ENCODE data around the gene MPND. TPM values are rescaled to one million over a fixed set of nuclear protein-coding genes. Genes with fewer than 3 reads are reported as not detected.

The MPND gene
- total RNA-seq, 1 experiment from 2014 or later, result 36.5 TPM

DNA sequence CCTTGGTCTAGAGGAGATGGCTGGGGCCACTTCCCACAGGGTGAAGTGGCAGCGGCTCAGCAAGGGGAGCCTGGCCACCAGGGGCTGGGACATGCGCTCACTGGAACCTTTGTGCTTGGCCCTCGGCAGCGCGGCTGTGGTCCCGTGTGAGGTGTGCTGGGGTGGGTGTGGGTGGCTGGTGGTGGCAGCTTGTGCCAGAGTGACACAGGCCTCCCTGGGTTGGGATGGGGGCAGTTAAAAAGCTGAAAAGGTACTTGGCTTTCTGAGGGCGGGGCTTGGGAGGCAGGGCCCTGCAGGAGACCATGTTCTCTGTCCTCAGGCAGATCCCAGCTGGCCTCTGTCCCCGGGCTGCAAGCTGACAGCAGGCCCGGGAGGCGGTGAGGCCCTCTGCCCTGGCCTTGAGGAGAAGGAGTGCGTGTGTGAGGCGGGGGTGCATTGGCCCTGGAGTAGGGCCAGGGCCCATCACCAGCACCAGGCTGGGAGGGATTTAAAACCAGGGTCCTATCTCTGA lies 17.3 kb downstream of the MPND start:
- in situ Hi-C loops (cut with HindIII; ENCODE audit: low pct_unique_long_range_greater_than_20kb, low sequenced_read_pairs), result no loop called here
- no peak for DNase-seq (ENCODE audit: low read depth)

DNA sequence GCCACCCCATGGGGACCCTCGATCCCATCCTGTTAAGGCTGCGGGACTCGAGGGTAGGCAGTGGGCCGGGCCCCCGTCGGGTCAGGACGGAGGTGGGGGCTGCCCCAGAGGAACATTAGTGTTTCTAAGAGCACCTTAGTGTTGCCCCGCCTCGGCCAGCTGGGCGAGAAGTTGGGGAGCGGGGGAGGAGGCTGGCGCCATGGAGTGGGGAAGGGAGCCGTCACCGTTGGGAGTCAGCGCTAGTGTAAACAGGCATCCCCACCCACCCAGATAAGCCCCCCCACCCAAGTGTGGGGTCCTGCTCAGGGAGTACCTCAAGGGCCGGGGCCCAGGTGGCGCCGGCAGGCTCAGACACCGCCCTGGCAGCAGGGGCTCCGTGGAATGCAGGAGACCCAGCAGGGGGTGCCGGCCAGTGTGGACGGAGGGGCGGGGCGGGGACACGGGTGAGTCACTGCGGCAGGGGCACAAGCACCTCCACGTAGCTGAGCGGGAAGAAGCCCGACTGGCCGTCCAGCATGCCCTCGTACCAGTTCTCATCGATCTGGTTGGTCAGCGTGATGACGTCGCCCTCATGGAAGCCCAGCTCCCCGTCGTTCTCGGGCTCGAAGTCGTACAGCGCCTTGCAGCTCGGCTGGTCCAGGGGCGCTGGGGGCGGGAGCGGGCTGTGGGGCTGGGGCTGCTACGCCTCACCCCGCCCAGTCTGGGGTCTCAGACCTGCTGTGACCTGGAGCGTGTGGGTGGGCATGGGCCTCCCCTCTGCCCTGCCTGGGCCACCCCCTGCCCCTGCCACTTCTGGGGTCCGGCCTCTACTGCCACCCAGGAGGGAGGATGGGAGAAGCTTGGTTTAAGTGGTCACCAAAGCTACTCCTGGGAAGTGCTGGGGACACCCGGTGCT lies 18.0 kb downstream of the MPND start:
- in situ Hi-C loops (cut with HindIII; ENCODE audit: low pct_unique_long_range_greater_than_20kb, low sequenced_read_pairs), result no loop called here
- no peak for DNase-seq (ENCODE audit: low read depth)

DNA sequence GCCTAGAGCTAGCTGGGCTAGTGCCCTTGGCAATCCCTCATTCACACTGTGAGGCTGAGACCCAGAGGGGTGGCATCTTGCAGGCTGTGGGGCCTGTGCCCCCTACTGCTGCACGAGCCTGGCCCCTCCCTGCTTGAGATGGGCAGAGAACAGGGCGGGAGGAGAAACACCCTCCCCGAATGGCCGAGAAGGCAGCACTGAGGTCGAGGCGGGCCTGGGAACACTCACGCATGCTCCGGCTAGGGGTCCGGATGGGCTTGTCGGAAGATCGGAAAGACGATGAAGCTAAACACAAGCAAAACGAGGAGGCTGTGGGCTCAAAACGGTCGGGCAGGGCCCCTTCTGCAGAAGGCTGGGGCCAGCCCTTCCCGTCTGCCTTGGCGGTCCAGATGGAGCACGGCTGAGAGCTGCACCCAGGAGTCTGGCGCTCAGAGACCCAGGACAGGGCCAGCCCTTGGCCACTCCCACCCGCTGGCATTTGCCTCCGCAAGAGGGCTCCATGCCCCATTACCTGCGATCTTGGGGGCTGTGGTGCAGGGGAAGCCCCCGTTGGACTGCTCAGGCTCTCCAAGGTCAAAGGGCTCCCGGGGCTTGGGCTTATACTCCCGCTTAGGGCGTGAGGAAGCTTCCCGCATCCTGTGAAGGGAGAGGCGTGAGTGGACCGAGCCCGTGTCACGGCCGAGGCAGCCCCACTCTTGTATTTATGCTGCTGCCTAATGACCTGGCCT lies 18.9 kb downstream of the MPND start:
- DNase-seq (ENCODE audit: low read depth), result no peak
- in situ Hi-C loops (cut with HindIII; ENCODE audit: low pct_unique_long_range_greater_than_20kb, low sequenced_read_pairs), result no loop called here

DNA sequence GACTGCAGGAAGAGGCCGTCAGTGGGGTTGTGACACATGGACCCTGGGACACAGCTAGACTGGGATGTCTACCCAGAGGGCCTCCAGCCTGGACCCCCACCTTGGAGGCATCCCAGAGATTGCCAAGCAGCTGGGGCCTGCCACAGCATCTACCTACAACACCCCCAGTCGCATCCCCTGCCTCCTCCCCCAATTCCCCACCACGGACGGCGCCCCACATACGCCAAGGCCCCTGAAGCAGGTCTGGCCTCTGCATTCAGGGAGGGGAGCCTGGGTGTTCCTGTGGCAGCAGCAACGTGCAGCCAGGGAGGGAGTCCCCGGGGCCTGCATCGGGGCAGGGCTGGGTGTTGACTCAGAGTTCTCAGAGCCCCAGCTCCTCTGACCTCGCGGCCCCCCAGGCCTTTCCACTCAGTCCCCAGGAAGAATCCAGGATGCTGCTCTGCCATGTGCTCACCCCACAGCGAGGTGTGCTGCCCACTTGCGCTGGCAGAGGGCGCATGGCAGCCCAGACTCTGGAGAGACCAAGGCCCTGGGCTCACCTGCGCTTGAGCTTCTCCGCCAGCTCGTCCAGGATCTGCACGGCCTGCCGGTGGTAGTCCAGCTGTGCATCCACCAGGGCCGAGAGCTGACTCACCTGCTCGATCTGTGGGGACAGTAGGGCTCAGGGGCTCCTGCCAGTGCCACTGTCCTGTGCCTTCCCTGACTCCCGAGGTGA lies 19.6 kb downstream of the MPND start:
- in situ Hi-C loops (cut with HindIII; ENCODE audit: low pct_unique_long_range_greater_than_20kb, low sequenced_read_pairs), result no loop called here
- no peak for DNase-seq (ENCODE audit: low read depth)

DNA sequence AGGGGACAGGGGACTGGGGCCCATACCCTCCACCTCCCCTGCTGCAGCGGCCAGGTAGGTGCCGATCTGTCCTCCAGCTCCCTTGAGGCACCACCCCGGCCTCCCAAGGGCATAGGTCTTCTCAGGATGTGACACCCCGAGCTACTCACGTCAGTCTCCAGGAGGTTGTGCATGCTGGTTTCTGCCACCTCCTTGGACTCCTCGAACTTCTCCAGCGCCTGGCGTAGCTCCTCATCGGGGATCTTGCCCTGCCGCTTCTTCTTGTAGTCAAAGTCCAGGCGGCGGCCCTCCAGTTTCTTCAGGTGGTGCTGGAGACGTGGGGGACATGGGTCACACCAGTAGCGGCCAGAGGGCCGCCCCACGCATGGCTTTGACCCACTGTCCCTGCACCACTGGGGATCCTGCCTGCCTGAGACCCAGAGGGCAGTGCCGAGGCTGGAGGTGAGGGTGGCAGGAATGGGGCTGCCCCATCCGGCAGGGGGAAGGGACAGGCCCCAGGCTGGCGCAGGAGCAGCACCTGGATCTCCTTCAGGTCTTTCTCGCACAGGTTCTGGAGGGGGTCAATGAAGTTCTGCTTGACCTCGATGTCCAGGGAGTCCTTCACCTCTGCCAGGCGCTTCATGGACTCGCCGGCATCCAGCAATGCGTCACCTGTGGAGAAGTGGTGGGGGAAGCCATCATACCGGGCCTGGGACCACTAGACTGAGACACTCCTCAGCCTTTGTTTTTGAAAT lies 20.4 kb downstream of the MPND start:
- in situ Hi-C loops (cut with HindIII; ENCODE audit: low pct_unique_long_range_greater_than_20kb, low sequenced_read_pairs), result no loop called here
- DNase-seq (ENCODE audit: low read depth), result no peak

DNA sequence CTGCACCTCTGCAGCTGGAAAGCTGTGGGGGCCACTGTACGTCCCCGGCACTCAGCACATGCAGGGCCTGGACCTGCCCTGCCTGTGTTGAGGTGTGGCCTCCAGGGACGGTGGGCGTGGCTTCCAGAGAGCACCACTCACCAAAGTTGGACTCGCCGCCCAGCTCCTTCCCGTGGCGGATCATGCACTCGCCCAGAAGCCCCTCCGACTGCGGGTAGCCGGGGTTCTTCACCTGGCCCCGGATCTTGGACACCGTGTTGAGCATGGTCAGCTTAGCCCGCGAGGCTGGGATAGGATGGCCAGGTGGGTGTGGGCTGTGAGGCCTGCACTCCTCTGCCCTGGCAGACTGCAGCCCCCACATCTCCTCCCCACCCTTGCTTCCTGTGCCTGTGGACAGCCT lies 22.0 kb downstream of the MPND start:
- in situ Hi-C loops (cut with HindIII; ENCODE audit: low pct_unique_long_range_greater_than_20kb, low sequenced_read_pairs), result no loop called here
- DNase-seq (ENCODE audit: low read depth), result no peak

DNA sequence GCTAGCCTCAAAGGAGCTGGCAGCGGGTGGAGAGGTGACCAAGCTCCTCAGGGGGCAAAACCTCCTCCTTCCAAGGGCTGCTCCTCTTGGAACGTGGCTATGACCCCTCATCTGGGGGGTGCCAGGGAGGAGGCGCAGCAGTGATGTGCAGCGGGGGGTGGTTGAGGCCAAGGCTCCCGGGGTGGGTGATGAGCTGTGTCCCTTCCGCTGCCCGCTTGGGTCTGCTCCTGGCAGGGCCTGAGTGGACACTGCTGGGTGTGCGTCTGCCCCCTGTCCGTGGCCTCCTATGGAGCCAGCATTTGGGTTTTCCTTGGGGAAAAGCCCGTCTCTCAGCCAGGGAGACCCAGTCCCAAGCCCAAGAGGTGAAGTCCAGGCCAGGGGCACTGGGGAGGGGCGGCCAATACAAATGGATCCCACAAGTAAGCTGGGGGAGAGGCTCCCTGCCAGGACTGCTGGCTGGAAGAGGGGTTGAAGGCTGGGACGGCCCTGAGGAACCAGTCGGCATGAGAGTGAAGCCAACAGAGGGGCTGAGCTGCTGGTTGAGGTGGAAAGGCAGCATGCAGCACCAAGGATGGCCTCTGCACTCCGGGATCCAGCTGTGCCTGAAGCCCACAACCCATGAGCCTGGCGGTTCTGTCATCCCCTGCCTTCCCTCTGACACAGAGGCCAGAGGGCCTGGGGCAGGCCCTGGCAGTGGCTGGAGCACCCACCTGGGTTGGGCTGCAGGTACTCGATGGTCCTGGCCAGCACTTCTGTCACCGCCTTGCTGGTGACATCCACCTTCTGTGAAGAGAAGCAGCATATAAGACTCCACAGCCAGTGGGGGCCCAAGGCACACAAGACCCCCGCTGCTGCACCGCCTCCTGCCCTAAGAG lies 22.7 kb downstream of the MPND start:
- no peak for DNase-seq (ENCODE audit: low read depth)
- in situ Hi-C loops (cut with HindIII; ENCODE audit: low pct_unique_long_range_greater_than_20kb, low sequenced_read_pairs), result no loop called here

DNA sequence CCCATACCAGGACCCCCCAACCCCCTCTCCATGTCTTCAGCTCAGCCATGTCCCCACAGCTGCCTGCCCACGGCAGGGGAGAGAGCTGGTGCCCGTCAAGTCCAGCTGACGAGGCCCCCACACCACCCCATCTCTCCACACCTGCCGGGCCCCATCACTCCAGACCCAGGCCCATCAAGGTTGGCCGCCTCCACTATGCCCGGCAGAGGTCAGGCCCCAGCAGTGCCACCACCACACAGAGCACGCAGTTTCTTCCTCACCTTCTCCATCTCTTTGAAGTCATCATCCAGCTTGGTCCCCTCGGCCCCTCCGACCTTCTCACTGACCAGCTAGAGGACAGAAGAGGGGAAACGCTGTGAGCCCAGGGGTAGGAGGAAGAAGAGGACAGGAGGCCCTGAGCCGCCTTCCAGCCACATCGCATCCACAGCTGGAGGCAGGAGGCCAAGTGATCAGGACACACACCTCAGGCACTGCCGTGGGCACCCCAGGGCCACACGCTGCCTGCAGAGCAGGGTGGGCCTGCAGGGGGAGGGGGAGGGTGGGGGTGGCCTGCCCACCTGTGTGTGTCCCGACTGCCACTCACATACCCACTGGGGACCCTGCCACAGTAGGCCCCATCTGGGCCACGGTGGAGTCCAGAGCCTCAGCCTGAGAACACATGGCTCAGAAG lies 23.4 kb downstream of the MPND start:
- DNase-seq (ENCODE audit: low read depth), result no peak
- in situ Hi-C loops (cut with HindIII; ENCODE audit: low pct_unique_long_range_greater_than_20kb, low sequenced_read_pairs), result no loop called here

DNA sequence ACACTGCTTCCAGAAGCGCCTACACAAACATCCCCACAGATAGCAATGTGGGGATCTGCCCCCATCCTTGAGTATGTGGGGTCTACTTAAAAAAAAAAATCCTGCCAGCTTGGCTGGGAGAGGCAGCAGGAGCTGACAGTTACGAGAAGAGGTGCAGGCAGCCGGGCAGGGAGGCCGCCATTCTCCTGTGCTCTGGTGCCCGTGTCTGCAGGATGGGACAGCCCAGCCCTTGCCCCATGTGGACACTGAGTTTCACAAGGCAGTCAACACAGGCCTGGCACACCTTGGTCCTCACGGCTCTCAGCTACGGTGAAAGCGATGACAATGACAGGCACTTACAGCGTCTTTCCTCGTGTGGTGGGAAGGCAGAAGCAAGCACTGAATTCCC lies 24.0 kb downstream of the MPND start:
- DNase-seq (ENCODE audit: low read depth), result no peak
- in situ Hi-C loops (cut with HindIII; ENCODE audit: low pct_unique_long_range_greater_than_20kb, low sequenced_read_pairs), result no loop called here

DNA sequence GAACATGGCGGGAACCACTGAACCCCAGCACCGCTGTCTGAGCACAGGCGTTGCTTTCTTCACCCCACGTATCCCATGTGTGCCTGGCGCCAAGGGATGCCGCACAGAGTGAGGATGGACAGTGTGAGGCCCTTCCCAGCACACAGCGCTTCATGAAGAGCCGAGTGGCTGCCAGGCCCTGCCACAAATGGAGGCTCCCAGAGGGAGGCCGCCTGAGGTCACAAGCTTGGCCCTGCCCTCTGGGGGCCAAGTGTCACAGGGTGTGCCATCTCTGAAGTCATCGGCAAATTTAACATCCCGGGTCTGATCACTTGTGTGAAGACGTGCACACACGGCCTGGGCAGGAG lies 24.4 kb downstream of the MPND start:
- in situ Hi-C loops (cut with HindIII; ENCODE audit: low pct_unique_long_range_greater_than_20kb, low sequenced_read_pairs), result no loop called here
- DNase-seq (ENCODE audit: low read depth), result no peak

DNA sequence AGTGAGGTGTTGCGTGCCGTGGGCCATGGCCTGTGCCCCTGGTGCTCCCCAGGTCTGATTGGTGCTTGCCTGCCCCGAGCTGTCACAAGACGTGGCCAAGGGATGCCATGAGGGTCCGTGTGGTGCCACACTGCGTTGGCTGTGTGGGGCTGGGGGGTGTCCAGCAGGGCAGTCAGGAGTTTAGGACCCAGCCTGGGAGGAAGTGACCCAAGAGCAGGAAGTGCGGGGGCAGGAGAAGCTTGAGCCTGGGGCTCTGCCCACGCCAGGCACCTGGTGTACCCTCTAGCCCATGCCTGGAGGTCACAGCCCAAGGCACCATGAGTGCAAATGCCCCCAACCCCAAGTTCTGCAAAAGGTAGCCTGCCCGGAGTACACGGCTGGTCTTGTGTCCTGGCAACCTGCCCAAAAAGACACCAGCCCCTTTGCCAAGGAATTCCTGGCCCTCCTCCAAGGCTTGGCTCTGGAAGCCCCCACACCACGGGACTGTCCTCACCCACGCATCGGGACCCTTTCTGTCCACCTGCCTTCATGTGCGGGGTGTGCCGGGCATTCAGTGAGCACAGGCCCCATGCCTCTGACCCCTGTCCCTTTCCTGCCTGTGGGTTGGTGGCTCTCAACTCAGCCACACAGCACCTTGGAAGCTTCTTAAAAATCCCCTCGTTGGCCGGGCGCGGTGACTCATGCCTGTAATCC lies 24.9 kb downstream of the MPND start:
- in situ Hi-C loops (cut with HindIII; ENCODE audit: low pct_unique_long_range_greater_than_20kb, low sequenced_read_pairs), result no loop called here
- DNase-seq (ENCODE audit: low read depth), result no peak

DNA sequence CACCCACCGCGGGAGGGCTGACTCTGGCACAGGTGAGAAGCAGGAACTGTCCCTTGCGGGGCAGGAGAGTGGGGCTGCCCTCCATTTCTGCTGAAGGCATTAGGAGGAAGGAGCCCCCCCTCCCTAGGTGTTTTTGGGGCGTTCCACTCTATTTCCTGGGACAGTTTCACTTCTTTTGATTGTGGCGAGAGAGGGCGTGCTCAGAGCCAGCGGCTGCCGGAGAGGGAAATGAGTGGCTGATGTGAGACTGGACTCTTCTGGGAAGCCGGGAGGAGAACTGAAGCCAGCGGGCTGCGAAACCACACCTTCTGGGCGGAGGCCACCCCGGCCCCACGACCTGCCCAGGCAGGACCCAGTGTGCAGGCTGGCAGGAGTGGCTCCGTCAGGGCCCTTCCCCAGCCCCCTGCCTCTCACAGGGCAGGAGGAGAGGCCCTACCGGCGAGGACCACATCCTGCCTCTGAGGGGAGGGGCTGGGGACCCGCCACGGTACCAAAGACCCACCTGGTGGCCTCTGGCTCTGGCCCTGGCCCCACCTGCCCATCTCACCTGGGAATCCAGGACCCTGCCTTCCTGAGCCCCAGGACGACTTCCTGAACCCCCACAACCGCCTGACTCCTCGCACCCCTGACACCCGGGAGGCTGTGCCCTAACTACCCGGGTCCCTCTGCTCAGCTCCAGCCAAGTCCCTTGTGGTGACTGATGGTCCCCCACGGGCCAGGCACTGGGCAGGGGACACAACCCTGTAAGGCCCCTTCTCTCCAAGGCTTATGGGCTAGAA lies 25.9 kb downstream of the MPND start:
- in situ Hi-C loops (cut with HindIII; ENCODE audit: low pct_unique_long_range_greater_than_20kb, low sequenced_read_pairs), result no loop called here

DNA sequence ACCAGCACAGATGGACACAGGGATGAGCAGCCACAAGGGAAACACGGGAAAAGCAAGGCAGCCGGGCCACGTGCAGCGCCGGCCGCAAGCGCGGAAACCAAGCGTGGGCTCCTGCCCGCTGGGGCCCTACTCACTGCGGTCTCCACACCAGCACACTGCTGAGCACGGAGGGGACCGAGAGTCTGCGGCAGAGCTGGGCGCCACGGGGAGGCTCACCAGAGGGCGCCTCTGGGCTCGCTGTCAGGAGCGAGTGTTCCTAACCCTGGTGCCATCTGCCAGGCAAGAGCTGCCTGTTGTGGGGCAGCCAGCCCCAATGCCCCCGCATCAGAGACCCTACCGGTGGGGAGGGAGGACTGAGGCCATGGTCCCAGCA lies 26.5 kb downstream of the MPND start:
- DNase-seq (ENCODE audit: low read depth), result no peak
- in situ Hi-C loops (cut with HindIII; ENCODE audit: low pct_unique_long_range_greater_than_20kb, low sequenced_read_pairs), result no loop called here

More for the DNA sequence above, 25.9 kb downstream of the MPND start:
- peak; percentile 77 for DNase-seq (ENCODE audit: low read depth)

DNA sequence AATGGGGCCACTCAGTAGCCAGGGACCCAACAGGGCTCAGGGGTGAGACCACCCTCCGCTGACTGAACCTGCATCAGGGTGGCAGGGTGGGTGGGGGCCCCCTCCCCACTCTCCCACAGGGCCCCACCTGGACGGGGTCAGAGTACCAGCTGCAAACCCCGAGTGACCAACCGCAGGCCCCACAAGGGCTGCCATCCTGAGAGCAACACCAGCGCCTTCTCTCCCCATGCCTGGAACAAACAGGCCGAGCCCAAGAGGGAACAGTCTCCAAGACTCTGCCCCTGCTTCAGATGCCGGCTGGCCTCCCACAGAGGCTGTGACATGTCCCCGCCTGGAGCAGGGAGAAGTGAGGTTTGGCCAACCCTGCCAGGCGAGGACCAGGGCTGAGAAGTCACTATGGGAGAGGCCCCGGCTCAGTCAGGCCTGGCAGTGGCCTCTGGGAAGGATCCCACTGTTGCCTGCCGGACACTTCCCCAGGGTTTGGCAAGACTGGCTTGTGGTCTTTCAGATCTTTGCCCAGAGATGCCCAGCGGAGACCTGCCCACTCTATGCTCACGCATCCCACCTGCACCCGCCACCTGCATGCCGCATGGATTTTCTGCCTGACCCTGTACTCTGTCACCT lies 27.2 kb downstream of the MPND start:
- no peak for DNase-seq (ENCODE audit: low read depth)
- in situ Hi-C loops (cut with HindIII; ENCODE audit: low pct_unique_long_range_greater_than_20kb, low sequenced_read_pairs), result no loop called here
